IPS-18c (cell line): ENCODE results near the gene KIAA1671.

Experiments
- H3K4me3 ChIP-seq: 2 replicates; pipeline ENCODE4 v1.7.0; 2013; ENCODE audit warnings: low read depth, mild to moderate bottlenecking, low read length, moderate library complexity; ENCODE audit not compliant: insufficient read depth
- H3K9me3 ChIP-seq: one replicate; pipeline ENCODE4 v1.6.1; 2013; ENCODE audit warnings: mild to moderate bottlenecking, low read length, moderate library complexity; ENCODE audit not compliant: control insufficient read depth, insufficient read depth

Gene KIAA1671

DNA sequence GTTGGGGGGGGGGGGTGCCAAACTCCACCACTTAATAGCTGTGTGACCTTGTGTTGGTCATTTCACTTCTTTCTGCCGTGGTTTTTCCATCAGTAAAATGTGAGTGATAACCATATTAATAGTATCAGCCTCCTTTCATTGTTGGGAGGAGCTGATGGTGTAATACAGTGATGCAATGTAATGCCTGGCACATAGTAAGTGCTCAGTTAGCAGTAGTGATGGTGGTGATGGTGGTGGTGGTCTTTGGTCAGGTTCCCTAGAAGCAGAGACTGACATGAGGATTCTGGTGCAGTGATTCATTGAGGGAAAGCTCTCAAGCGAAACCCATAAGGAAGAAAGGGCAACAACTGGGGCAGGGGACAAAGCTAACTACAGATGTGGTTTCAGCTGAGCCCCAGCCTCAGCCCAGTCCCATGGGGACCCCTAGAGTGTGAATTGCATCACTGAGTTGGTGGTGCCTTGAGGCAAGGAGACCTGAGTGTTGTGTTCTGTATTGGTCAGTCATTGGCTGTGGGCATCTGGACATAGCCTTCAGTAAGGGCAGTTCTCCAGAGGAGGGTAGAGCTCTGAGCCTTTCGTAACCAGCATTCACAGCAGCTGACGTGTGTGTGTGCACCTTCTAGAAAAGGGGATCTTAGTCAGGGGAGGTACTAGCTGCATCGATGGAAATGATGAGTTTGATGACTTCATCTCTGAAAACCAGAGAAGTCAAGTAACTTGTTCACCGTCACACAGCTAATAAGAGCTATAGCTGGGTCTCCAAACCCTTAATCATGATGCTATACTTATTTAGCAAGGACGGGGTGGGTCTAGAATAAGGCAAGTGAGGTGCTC, 153.5 kb downstream of the KIAA1671 start:
- H3K9me3 ChIP-seq = no peaks in the 10 kb centered on the region
- no peak overlapping the region for H3K4me3 ChIP-seq

DNA sequence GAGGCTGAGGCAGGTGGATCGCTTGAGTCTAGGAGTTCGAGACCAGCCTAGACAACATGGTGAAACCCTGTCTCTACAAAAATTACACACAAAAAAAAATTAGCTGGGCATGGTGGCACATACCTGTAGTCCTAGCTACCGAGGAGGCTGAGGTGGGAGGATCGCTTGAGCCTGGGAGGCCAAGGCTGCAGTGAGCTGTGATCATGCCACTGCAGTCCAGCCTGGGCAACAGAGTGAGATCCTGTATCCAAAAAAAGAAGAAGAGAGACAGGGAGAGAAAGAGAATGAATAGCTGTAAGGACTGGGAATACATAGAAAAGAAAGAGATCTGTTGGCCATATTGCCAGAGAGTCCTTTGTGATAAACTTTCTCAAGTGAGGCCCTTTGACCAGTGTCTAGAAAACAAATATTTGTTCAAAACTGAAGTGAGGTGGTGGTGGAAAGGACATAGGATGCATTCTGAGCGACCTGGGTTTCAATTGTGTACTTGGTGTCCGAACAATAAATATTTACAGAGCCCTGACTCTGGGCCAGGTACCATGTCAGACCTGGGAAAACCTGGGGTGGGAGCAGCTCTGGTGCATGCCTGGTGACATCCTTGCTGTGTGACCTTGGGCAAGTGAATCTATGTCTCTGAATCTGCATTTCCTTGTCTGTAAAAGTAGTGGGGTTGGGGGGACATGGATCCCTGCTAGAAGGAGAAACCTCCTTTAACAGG, 157.5 kb downstream of the KIAA1671 start:
- Histone ChIP-seq H3K9me3 (no peaks in the 10 kb centered on the region), H3K4me3 (no peak overlapping the region)

DNA sequence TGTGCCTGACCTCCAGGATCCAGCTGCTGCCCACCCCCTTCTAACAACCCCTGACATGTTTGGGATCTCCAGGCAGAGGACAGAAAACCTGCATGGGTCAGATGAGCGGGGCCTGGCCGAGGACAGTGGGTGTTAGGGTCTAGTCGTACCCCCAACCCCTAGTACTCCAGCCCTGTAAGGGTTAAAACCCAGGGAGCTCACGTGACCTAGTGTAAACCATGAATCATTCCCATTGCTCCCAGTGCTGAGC, 158.0 kb downstream of the KIAA1671 start:
- peak overlapping the region; percentile 55; the same call in 1 of the 2 replicates for H3K4me3 ChIP-seq
- no peaks in the 10 kb centered on the region for H3K9me3 ChIP-seq

DNA sequence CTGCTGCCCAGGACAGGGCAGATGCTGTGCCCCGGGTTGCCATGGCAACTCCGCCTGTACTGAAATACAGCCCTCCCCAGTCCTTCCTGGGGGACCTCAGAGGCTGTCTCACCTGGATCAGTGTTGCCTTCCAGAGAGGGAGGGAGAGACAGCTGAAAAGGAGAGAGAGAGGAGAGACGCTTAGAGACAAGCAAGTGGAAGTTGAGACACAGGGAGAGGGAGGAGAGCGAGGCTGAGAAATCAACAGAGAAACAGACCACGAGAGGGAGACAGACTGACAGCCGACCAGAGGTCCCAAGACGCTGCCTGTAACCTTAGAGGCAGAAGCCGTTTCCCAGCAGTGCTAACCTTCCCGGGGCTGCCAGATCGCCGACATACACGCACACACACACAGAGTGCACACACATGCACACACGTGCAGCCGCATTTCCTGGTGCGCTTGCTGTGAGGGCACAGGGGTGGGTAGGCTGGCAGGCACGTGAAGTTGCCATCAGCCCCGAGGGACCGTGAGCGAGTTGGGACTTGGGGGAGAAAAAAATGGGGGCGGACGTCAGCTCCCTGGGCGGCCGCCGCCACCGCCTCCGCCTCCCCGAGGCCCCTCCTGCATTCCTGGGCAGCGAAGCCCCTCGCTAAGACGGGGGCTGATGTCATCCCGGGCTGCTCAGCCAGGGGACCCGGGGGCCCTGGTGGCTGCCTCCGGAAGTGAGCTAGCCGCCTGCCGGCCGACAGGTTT, 158.5 kb downstream of the KIAA1671 start:
- Histone ChIP-seq H3K9me3 (no peaks in the 10 kb centered on the region), H3K4me3 (peak overlapping the region; percentile 55)

DNA sequence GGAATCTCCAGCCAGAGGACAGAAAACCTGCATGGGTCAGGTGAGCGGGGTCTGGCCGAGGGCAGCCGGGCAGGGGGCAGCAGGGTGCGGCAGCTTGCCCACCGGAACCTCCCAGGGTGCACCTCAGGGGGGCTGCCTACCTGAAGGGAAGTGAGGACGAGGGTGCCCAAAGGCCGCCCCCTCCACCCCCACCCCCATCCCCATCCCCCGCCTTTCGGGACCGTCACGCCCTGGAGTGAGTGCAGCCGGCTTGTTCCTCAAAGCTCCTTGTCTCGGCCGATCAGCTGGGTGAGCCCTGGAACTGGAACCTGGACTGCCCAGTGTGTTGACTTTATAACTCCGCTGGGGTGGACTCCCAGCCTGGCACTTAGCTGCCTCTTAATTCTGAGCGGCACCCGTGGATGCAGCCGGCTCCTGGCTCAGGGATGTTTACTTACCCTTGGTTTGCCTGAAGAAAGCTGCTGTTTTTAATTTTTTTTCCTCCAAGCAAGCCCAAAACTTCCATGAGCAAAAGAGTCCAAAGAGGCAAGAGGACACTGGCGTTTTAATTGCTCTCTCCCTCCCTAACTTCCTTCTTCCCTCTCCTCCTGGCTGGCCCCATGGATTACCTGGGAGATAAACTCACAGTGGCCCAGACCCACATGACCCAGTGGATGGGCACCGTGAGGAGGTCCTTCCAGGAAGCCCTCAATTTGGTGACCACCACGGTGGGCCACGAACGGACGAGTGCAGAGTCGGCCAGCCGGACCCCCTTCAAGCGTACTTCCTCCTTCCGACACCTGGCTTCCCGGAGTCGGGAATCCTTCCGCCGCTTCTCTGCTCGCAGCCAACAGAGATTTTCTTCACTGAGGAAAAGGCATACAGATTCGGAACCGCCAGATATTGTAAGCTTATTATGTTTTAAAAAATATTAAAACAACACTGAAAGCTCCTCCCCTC, 159.3 kb downstream of the KIAA1671 start:
- no peaks in the 10 kb centered on the region for H3K9me3 ChIP-seq
- peak overlapping the region; percentile 55 for H3K4me3 ChIP-seq

DNA sequence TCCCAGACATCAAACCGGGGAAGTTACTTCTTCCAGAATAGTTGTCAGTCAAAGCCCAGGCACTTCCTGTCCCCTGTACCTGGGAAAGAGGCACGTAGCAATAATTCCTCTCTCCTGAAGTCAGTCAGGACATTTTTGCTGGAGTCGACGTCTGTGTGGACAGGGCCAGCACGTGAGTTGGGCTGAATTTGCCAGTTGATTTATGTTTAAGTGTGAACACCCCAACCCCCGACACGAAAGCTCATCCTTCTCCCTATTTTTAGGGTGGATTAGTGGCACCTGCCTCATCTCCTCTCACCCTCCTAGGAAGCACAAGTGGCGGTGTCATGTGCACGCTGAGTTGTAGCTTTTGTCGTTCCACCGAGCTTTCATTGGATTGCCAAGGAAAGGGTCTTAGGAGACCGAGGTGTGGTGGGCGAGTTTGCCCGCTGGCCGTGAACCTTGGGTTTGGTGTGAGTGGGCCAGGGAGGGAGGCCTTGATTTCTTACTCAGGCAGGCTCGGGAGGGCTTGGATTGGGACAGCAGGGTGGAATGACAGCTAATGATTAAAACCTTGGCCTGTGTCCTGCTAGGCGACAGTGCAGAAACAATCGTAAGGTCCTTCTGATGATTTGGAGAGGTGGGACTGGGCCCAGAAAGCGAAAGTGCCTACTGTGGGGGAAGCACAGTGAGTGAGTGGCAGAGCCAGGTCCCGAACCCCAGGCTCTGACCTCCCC, 160.2 kb downstream of the KIAA1671 start:
- no peak overlapping the region for H3K4me3 ChIP-seq
- H3K9me3 ChIP-seq = no peaks in the 10 kb centered on the region

DNA sequence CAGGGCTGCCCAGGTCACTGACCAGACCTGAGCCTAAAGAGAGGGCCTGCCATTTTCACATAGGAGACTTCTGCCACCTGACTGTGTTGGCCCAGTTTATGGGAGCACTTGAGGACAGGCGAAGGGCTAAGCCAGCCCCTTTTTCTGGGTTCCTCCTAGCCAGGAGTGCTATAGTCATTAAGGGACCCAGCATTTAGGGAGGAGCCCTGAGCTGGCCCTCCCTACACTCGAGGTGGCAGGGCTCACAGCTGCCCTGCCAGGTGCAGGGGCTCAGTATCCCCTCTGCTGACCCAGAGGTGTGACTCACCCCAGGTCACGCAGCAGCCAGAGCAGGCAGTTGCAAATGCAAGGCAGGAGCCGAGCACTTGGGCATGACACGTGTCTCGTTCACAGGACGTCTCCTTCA, 160.8 kb downstream of the KIAA1671 start:
- H3K9me3 ChIP-seq = no peaks in the 10 kb centered on the region
- H3K4me3 ChIP-seq = no peak overlapping the region

DNA sequence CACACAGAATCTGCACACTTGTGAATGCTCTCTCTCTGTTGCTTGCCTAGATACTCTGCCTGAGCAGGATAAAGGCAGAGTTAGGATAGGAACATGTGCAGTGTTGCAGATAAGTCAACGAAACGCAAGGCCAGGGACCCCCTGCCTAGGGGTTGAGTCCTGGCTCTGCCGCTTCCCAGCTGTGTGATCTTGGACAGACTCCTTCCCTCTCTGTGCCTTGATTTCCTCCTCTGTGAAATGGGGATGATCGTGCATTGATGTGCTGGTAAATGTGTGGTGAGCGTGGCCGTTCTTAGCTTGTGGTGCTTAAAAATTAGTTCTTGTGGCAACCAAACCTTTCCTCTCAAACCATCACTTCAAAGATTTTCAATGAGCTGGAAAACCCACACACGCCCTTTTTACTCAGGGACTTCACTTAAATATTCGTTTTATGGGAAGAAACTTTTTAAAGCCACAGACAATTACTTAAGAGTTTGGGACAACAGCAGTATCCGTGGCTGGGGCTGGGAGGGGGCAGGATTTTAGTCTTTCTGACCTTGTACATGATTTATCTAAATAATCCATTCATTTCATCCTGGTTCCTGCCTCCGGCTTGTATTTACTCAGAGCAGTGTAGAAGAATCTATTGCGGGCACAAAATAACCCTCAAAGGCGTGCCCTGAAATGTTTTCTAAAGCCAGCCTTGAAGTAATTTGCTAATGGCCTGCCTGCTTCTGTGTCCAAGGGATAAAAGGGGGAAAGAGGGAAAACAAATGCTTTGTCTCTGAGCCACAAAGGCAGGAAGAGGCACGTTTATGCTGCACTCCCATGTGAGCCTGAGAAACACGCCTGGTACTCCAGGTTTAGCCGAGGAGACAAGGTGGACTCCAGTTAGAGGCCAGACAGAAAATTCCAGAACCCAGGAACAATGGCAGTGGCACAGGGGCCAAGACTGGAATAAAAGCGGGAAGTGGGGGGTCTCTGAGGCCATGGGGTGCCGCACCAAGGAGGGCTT, 162.2 kb downstream of the KIAA1671 start:
- no peak overlapping the region for H3K4me3 ChIP-seq
- no peaks in the 10 kb centered on the region for H3K9me3 ChIP-seq

DNA sequence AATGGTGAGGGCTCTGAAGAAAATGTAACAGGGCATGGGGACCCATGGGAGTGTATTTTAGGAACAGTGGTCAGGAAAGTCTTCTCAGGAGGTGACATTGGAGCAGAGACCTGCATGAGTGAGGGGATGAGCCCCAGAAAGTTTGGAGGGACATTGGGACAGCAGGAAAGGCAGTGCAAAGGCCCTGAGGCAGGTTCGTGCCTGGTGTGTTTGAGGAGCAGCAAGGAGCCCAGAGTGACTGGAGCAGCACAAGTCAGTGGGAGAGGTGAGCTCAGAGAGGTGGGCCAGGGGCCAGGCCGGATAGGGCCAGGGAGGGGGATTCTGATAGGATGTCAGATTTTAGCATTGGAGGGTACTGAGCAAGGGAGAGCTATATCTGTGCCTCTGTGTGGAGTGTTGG, 167.1 kb downstream of the KIAA1671 start:
- no peak overlapping the region for H3K4me3 ChIP-seq

DNA sequence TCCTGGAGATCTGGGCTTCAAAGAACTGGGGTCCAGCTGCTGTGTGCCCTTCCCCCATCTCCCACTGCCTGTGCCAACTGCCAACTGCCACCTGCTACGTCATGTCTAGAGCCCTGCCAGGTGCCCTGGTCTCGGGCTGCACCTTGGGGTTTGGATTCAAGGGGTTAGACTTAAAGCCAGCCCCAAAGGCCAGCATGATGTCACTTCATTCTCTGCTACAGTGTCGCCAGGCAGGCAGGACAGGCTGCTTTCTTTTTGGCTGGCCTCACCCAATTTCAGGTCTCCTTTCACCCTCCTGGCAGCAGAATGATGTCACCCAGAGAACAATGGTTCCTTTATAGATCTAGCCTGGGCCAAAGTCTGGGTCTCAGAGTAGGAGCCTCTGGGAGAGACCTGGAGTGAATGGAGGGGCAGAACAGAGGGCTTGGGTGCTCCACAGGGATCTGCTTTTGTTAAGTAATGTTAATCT, 167.6 kb downstream of the KIAA1671 start:
- Histone ChIP-seq H3K9me3 (peaks cover 4% of the 10 kb centered on the region), H3K4me3 (no peak overlapping the region)

More for the DNA sequence above, 167.1 kb downstream of the KIAA1671 start:
- H3K9me3 ChIP-seq = peaks cover 4% of the 10 kb centered on the region

DNA sequence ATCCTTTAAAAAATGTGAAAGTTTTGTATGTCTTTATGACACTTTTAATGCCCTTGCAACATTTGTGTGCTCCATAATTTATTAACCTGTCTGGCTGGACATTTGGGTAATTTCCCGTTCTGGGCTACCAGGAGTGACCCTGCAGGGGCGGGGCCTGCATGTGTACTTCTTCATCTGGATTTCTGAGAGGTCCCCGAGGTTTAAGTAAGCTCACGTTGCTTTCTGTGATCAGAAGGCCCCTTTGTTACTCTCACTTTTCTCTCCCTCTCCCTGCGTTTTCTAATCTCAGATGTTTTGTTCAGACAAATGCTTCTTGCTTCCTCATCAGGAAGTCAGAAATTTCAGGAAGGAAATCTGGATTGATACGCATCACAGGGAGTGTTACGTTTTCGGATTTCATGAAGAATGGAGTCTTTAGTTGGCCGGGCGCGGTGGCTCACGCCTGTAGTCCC, 168.3 kb downstream of the KIAA1671 start:
- Histone ChIP-seq H3K4me3 (no peak overlapping the region), H3K9me3 (peaks cover 4% of the 10 kb centered on the region)

DNA sequence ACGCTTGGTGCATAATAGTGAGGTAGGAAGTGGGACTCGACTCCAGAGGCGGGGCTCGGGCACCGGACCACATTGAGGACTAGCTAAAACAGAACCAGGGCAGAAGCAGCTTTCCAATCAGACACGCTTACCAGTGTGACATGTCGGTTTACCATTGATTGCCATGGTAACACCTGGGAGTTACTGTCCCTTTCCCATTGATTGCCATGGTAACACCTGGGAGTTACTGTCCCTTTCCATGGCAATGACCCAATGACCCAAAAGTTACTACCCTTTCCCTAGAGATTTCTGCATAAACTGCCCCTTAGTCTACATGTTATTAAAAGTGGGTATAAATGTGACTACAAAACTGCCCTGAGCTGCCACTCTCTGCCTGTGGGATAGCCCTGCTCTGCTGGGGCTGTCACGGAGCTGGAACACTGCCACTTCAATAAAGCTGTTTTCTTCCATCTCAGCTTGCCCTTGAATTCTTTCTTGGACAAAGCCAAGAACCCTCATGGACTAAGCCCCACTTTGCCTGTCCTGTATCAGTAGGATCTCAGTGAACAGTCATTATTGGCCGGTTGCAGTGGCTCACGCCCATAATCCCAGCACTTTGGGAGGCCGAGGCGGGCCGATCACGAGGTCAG, 169.7 kb downstream of the KIAA1671 start:
- no peak overlapping the region for H3K4me3 ChIP-seq
- H3K9me3 ChIP-seq = peaks cover 4% of the 10 kb centered on the region

DNA sequence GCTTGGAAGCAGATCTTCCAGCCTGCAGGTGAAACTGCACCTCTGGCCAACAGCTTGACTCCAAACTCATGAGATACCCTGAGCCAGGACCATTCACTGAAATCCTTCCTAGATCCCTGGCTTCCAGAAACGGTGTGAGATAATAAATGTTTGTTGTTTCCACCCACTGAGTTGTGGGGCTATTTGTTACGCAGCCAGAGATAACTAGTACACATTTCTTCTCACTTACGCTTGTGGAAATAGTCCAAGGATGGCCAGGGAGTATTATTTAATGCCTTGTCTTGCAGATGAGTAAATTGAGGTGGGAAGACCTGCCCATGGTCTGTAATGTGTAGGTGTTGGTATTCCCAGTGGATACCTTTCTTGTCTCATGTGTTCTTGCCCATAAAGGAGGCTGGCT, 171.2 kb downstream of the KIAA1671 start:
- Histone ChIP-seq H3K4me3 (no peak overlapping the region), H3K9me3 (peaks cover 4% of the 10 kb centered on the region)

DNA sequence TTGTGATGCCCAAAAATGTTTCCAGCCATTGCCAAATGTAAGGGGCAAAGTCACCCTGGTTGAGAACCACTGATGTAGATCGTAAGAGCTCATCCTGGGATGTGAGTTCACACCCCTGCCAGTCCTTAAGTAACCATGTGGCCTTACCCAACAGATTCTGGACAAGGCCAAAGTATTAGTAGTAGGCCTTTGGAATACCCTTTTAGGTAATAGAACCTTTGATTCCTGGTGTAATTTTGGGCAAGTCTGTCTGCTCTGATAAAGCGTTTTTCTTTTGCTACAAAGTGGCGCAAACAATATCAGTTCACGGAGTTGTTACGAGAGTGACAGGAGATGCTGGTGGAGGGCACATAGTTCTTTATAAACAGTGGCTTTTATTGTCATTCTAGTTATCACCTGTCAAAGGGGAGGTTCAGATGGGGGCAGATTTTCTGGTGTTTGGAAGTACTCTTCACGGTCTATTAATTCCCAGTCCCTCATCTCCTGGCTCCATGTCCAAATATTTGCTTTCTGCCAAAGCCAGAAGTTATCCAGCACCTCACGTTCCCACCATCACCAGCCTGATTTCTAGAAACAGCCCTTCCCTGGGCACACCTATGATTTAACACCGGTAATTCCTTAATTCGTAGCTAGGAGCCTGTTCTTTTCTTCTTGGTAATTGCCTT, 173.3 kb downstream of the KIAA1671 start:
- Histone ChIP-seq H3K9me3 (peaks cover 4% of the 10 kb centered on the region), H3K4me3 (no peak overlapping the region)
